ENCODE results near the gene CRYBG2.

GRCh38 chr1:26373281-26373680 lies 19.4 kb upstream of the CRYBG2 start:
- TF ChIP-seq TARDBP (CRISPR knock-in tag; IDR thresholded peaks at IDR 0.05): no peak
- no peak for TF ChIP-seq ZZZ3 (CRISPR knock-in tag; IDR thresholded peaks at IDR 0.05; ENCODE audit: borderline replicate concordance)
- TF ChIP-seq ZBTB10 (CRISPR knock-in tag; IDR thresholded peaks at IDR 0.05; ENCODE audit: borderline replicate concordance): no peak
- TF ChIP-seq JUND (CRISPR knock-in tag; IDR thresholded peaks at IDR 0.05): no peak
- TF ChIP-seq, protein P1, sequence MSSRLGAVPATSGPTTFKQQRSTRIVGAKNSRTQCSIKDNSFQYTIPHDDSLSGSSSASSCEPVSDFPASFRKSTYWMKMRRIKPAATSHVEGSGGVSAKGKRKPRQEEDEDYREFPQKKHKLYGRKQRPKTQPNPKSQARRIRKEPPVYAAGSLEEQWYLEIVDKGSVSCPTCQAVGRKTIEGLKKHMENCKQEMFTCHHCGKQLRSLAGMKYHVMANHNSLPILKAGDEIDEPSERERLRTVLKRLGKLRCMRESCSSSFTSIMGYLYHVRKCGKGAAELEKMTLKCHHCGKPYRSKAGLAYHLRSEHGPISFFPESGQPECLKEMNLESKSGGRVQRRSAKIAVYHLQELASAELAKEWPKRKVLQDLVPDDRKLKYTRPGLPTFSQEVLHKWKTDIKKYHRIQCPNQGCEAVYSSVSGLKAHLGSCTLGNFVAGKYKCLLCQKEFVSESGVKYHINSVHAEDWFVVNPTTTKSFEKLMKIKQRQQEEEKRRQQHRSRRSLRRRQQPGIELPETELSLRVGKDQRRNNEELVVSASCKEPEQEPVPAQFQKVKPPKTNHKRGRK (CRISPR knock-in tag; IDR thresholded peaks at IDR 0.05): no peak
- TF ChIP-seq ARID3A (IDR thresholded peaks at IDR 0.05; ENCODE audit: low read depth, low read length): no peak
